ENCODE results near the gene BARHL1.

- TF ChIP-seq EZH2 (conservative IDR thresholded peaks at IDR 0.05; ENCODE audit: low read depth, low read length) (no peak), SP1 (IDR thresholded peaks at IDR 0.05) (no peak), SP1 (CRISPR knock-in tag; IDR thresholded peaks at IDR 0.05) (no peak), ZNF274 (CRISPR knock-in tag; IDR thresholded peaks at IDR 0.05) (no peak), POLR2A (IDR thresholded peaks at IDR 0.05; ENCODE audit: insufficient read depth in 1 of 2, low read depth in 2 of 2, low read length in 2 of 2) (no peak), ONECUT2 (CRISPR knock-in tag; IDR thresholded peaks at IDR 0.05) (no peak)
Measured at GRCh38 chr9:132560616-132561202, 21.7 kb upstream of the BARHL1 start.

Data from HepG2 (cell line).